GM19395 (cell line): ENCODE data around the gene HMGXB3.

Experiments
- ATAC-seq: cut with Tn5 transposase; IDR thresholded peaks from one replicate; pipeline ENCODE4 v1.9.1; 2021; ENCODE audit warnings: mild to moderate bottlenecking, moderate library complexity; ENCODE audit not compliant: unreplicated experiment

Gene HMGXB3

GRCh38 chr5:150052226-150052955, 51.9 kb downstream of the HMGXB3 start:
- ATAC-seq: no peak

GRCh38 chr5:150052956-150053712, 52.6 kb downstream of the HMGXB3 start:
- ATAC-seq: no peak

- ATAC-seq: no peak
Measured at GRCh38 chr5:150053713-150054392, 53.3 kb downstream of the HMGXB3 start.

DNA sequence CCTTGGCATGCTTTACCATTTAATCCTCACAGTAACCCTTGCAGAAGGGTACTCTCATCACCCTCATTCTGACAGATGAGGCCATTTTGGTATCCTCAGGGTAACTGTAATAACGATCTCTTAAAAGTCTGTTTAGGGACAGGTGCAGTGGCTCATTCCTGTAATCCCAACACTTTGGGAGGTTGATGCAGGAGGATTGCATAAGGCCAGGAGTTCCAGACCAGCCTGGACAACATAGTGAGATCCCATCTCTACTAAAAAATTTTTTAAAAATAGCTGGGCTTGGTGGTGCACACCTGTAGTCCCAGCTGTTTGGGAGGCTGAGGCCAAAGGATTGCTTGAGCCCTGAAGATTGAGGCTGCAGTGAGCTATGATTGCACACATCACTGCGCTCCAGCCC, 54.0 kb downstream of the HMGXB3 start:
- ATAC-seq: no peak

DNA sequence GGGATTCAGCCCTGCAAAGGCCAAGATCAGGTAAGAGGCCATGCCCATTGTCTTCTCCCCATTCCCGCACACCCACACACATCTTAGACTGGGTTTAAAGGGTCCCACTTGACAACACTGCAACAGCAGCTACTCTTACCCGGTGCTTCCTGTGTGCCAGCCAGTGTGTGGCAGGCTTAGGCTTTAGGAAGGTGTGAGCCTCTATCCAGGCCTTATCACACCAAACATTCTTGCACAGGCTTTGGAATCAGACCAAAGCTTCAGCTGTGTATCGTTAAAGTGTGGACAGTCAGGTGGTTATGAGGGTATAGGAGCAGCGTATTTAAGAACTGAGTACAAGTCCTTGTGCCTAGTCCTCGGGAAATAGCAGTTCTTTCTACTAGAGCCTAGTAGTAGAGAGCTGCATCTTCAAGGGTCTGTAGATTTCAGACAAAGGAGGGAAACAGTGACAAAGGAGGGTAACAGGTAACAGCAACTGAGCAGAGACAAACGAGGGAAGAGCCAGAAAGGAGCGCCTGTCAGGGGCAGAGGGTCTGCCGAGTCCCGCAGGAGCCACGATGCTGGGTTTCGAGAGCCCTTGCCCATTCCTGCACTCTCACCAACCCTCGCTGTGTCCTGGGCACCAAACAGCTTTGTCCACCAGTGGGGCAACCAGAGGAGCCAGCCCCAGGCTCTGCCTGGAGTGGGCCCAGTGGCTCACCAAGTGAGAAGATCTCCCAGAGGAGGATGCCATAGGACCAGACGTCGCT, 55.0 kb downstream of the HMGXB3 start:
- ATAC-seq: no peak

DNA sequence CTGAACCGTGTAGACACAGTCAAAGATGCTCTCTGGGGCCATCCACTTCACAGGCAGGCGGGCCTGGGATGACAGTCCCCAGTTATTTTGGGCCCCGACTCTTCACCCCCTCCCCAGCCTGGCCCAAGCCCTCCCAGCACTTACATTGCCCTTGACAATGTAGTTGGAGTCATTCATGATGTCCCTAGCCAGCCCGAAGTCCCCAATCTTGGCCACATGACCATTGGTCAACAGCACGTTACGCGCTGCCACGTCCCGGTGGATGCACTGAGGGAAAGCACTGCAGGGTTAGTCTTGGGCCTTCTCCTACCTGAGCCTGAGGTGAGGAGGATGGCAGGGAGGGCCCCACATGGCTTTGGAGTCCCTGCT, 55.5 kb downstream of the HMGXB3 start:
- no peak for ATAC-seq

GRCh38 chr5:150057052-150057451, 56.5 kb downstream of the HMGXB3 start:
- no peak for ATAC-seq

- ATAC-seq: no peak
Measured at GRCh38 chr5:150057511-150057910, 57.0 kb downstream of the HMGXB3 start.

DNA sequence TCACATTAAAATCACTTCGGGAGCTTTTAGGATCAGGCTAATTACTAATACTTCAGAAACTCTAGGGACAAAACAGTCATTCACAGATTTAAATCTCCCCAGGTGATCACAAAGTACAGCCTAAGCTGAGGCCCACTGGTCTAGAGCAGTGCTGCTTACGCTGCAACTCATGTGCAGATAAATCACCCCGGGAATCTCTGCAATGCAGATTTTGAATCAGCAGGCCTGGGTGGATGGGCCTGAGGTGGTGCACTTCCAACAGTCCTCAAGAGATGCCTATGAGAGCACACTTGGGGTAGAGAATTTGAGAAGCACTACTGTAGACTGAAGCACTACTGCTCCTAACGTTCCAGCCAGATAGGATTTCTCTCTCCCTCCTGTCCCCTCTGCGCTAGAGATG, 57.5 kb downstream of the HMGXB3 start:
- no peak for ATAC-seq

DNA sequence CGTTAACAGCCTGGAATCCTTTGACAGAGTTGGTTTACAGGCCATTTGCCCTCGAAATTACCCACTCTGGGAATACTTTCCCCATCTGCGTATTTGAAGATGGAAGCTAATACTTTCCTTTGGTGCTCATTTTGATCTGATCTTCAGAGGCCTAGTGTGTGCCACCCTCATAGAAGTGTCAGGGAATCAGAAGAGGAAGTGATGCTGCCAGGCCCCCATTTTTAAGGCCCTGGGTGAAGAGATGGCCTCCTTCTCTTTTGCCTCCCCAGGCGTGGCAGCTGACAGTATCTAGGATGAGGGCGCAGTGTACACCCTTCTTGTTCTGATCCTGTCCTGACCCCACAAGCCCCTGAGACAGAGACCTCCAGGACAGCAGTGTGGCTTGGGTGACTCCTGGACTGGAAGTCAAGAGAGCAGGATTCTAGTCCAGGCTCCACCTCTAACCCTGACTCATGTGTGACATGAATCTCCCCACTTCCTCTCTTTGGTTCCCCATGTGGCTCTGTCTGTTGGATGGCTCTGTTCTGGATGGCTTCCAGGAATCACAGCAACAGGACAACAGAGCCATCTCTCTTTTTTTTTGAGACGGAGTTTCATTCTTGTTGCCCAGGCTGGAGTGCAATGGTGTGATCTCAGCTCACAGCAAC, 58.1 kb downstream of the HMGXB3 start:
- no peak for ATAC-seq

DNA sequence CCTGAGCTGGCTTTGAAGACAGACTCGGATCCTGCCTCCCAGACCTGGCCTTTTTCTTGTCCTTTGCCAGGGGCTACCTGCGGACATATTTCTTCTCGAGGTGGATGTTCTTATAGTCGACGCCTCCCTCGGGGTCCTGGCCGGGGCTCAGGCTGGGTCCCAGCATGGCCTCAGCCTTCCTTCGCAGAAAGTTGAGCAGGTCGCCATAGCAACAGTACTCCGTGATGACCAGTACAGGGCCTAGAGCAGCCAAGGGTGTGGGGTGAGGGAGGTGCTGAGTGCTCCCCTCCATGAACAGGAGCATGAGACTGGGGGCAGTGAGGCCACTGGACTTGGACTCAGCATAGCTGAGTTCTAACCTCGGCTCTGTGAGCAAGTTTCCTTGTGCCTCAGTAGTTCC, 59.1 kb downstream of the HMGXB3 start:
- no peak for ATAC-seq

DNA sequence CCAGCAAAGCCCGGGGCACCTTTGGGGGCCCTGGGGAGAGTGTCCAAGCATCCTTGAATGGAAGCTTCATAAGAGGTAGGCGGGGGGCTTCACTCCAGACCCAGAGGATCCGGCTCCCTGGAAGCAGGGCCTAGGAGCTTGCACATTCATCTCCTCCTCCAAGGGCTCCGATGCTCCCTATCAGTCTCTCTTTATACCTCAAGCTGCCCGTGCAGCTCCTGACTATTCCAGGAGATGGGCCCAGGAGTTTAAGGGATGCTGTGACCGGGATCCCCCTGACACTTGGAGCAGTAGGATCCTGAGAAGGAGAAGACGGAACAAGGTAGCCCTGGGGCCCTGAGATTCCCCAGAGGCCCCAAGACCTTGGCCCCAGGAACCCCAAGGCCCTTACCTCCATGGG, 59.9 kb downstream of the HMGXB3 start:
- no peak for ATAC-seq

DNA sequence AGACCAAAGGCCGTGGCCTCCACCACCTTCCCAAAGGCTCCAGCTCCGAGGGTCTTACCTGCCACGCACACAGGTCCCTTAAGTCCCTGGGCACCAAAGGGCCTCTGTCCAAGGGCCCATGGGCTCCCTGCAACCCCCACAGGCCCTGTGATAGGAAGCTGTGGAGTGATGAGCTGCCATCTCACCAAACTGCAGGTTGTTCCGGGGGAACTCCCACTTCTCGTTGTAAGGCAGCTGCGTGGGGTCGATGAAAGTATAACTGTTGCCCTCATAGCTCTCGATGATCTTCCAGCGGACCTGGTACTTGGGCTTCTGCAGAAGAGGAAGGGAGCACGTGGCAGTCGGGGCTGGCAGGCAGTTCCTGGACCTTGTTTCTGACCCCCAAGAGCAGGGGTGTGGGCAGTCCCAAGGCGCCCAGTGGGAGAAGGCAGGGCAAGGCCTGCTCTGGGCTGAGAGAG, 61.0 kb downstream of the HMGXB3 start:
- no peak for ATAC-seq

DNA sequence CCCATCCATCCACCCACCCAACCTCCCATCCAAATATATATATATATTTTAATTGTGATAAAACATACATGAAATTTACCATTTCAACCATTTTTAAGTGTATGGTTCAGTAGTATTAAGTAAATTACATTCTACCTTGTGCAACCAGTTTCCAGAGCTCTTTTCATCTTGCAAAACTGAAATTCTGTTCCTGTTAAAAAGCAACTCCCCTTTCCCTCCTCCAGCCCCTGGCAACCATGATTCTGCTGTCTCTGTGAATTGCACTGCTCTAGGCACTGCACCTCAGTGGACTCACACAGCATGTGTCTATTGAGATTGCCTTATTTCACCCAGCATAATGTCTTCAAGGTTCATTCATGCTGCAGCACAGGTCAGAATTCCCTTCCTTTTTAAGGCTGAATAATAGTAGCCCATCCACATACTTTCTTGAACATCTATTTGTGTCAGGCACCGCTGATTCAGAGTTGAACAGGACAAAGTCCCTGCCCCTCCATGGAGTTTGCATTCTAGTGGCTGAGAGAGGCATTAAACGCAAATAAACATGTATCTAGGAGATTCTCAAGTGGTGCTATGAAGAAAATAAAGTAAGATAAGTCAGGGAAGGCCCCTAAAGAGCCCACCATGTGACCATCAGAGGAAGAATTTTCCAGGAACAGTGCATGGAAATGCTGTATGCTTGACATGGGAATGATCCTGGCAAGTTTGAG, 61.8 kb downstream of the HMGXB3 start:
- no peak for ATAC-seq

- ATAC-seq: no peak
Measured at GRCh38 chr5:150063638-150064037, 63.1 kb downstream of the HMGXB3 start.

- ATAC-seq: no peak
Measured at GRCh38 chr5:150064681-150065220, 64.2 kb downstream of the HMGXB3 start.

DNA sequence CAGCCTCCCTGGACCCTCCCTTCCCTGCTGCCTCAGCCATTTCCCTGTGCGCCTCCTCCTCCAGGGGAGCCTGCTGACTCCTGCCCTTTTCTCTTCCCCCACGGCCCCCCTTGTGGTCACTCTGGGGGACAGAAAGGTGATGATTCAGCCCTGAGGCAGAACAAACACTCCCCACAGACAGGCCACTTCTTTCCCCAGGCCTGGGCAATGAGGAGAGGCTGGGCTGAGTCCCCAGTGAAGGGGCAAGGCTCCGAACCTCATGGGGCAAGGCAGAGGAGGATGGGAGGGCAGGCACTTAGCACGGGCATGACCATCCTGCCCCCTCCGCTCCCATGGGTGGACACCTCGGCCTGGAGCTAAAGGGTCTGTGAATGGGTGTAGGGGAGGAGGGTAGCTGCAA, 64.8 kb downstream of the HMGXB3 start:
- ATAC-seq: no peak

DNA sequence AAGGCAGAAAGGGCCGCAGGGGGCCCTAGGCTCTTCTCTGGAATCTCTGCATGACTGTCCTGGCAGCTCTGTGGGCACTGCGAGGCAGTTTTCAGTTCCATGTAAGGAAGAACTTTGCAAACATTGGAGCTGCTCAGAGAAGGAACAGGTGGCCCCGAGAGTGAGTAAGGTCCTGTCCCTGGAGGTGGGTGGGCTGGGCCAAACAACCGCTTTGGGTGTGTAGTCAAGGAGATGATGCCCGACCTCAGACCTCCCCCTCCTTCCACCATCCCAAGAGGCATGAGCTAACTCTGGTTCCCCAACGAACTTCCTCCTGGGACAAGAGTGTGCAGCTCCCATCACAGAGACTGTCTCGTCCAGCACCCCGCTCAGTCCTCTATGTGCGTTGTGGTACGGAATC, 65.3 kb downstream of the HMGXB3 start:
- no peak for ATAC-seq

- ATAC-seq: no peak
Measured at GRCh38 chr5:150066436-150066835, 65.9 kb downstream of the HMGXB3 start.

GRCh38 chr5:150066901-150067396, 66.4 kb downstream of the HMGXB3 start:
- no peak for ATAC-seq
